HepG2 (cell line): ENCODE results near the gene ODAD2. TPM values are rescaled to one million over a fixed set of nuclear protein-coding genes. Genes with fewer than 3 reads are reported as not detected.
A peak's percentile ranks its signal among the peaks of the same experiment; 100 is the strongest.

Source experiments
- ATAC-seq: fragments of 200-7000 bp; cut with Tn5 transposase; 3 replicates; pipeline ENCODE4 v1.9.1; 2020; ENCODE audit warnings: mild to moderate bottlenecking, moderate library complexity
- BruUV-seq: library from RNA; stranded (reverse); fragments of 400-500 nt; replicated peaks from 2 replicates; lab custom pipeline; 2021; lab: Mats Ljungman, UMichigan
- CTCF ChIA-PET: fragments of 300-600 bp; formaldehyde crosslinking; extraction: SDS; loops from one replicate; lab custom pipeline; 2021; ENCODE audit warnings: low total read pairs, inconsistent platforms, low intra/inter-chr PET ratio; lab: Yijun Ruan, JAX
- POLR2A ChIA-PET: fragments of 350-600 bp; sonication (Branson Sonifier 250); formaldehyde crosslinking; loops from one replicate; lab custom pipeline; 2020; ENCODE audit warnings: antibody characterized with exemption, inconsistent platforms; lab: Yijun Ruan, JAX
- DNase-seq: peaks from one replicate; pipeline ENCODE4 v3.0.0-alpha.2; 2015; ENCODE audit warnings: low spot score
- FAIRE-seq: peaks from 3 replicates; lab custom pipeline; 2011; peaks lifted over from hg19 to GRCh38; lab: Jason Lieb, UNC
- H2AFZ ChIP-seq: one replicate; pipeline ENCODE4 v1.6.1; 2011; ENCODE audit warnings: low read length, inconsistent platforms
- H3K27ac ChIP-seq: fragments of 300-600 bp; 3 replicates; pipeline ENCODE4 v1.8.0; 2011; ENCODE audit warnings: mixed run types, mild to moderate bottlenecking, mixed read lengths, low read length, inconsistent platforms; ENCODE audit not compliant: insufficient read depth; ENCODE audit errors: extremely low read length
- H3K27me3 ChIP-seq, 2 experiments: fragments of 200-600 bp in 1 of 2; 2 replicates in 1 of 2; 3 replicates in 1 of 2; pipeline versions ENCODE4 v1.6.0 to v1.8.0; 2011; ENCODE audit warnings: low read length in 2 of 2, mild to moderate bottlenecking in 2 of 2, moderate library complexity in 2 of 2, inconsistent platforms in 1 of 2; ENCODE audit not compliant: insufficient read depth in 2 of 2, control insufficient read depth in 1 of 2
- H3K36me3 ChIP-seq, 2 experiments: fragments of 200-600 bp in 1 of 2; replicated peaks in 1 of 2; 2 replicates in 1 of 2; 3 replicates in 1 of 2; pipeline versions ENCODE4 v1.5.1 to v1.8.0; 2011; ENCODE audit warnings: low read length in 2 of 2, inconsistent platforms in 1 of 2; ENCODE audit not compliant: insufficient read depth in 2 of 2, control insufficient read depth in 1 of 2
- H3K4me1 ChIP-seq: 2 replicates; pipeline ENCODE4 v1.5.1; 2012; ENCODE audit warnings: low read length, inconsistent platforms; ENCODE audit not compliant: insufficient read depth
- H3K4me2 ChIP-seq: 2 replicates; pipeline ENCODE4 v1.6.0; 2011; ENCODE audit warnings: low read depth, low read length, inconsistent platforms
- H3K4me3 ChIP-seq, 3 experiments: fragments of 200-600 bp in 1 of 3; sonication (generic), shearing (Covaris generic) in 1 of 3; replicated peaks in 1 of 3; 2 replicates each; pipeline ENCODE4 v1.5.1; 2011 to 2016; ENCODE audit warnings: low read length in 3 of 3, inconsistent platforms in 2 of 3, low read depth in 2 of 3, mild to moderate bottlenecking in 2 of 3, control low read depth in 1 of 3, mixed read lengths in 1 of 3; ENCODE audit not compliant: insufficient read depth in 1 of 3
- H3K79me2 ChIP-seq: one replicate; pipeline ENCODE4 v1.6.1; 2011; ENCODE audit warnings: low read length, inconsistent platforms; ENCODE audit not compliant: insufficient read depth
- H3K9ac ChIP-seq: 2 replicates; pipeline ENCODE4 v1.6.0; 2011; ENCODE audit warnings: mild to moderate bottlenecking, low read depth, low read length, inconsistent platforms; ENCODE audit not compliant: insufficient read depth
- H3K9me3 ChIP-seq: 2 replicates; pipeline ENCODE4 v1.5.1; 2012; ENCODE audit warnings: mild to moderate bottlenecking, low read length
- H4K20me1 ChIP-seq: 2 replicates; pipeline ENCODE4 v1.6.0; 2011; ENCODE audit warnings: inconsistent platforms, mild to moderate bottlenecking, low read length, moderate library complexity; ENCODE audit not compliant: insufficient read depth
- AHR ChIP-seq: IDR thresholded peaks from 2 replicates; pipeline ENCODE4 v1.6.1; 2018; ENCODE audit warnings: missing genetic modification reagents, missing compliant biosample characterization
- CENPX ChIP-seq: sonication (generic); formaldehyde crosslinking; IDR thresholded peaks from 2 replicates; pipeline ENCODE4 v1.9.0; 2021; ENCODE audit warnings: mild to moderate bottlenecking, missing genetic modification reagents, moderate library complexity
- CTCF ChIP-seq: sonication (generic); formaldehyde crosslinking; IDR thresholded peaks from 2 replicates; pipeline ENCODE4 v1.5.0; 2020; ENCODE audit warnings: mild to moderate bottlenecking, missing genetic modification reagents, moderate library complexity
- GABPA ChIP-seq, 2 experiments: IDR thresholded peaks; 2 replicates each; pipeline ENCODE4 v1.6.1; 2011 to 2016; ENCODE audit warnings: low read depth in 2 of 2, low read length in 1 of 2, missing biosample characterization in 1 of 2, missing genetic modification characterization in 1 of 2
- KMT2A ChIP-seq: sonication (generic); formaldehyde crosslinking; IDR thresholded peaks from 2 replicates; pipeline ENCODE4 v1.4.0; 2020; ENCODE audit warnings: missing genetic modification reagents
- NAIF1 ChIP-seq: sonication (generic); formaldehyde crosslinking; IDR thresholded peaks from 2 replicates; pipeline ENCODE4 v1.5.0; 2020; ENCODE audit warnings: mild to moderate bottlenecking, missing genetic modification reagents, borderline replicate concordance
- SALL2 ChIP-seq: sonication (generic); formaldehyde crosslinking; IDR thresholded peaks from 2 replicates; pipeline ENCODE4 v1.8.1; 2023; ENCODE audit warnings: mild to moderate bottlenecking, missing genetic modification reagents, inconsistent platforms
- SYNCRIP ChIP-seq: fragments of 200-400 bp; formaldehyde crosslinking; IDR thresholded peaks from 2 replicates; pipeline ENCODE4 v1.6.1; 2018; ENCODE audit warnings: mild to moderate bottlenecking, low read depth, low read length; ENCODE audit not compliant: insufficient read depth
- ZFAT ChIP-seq: sonication (generic); formaldehyde crosslinking; conservative IDR thresholded peaks from 2 replicates; pipeline ENCODE4 v1.8.1; 2023; ENCODE audit warnings: missing genetic modification reagents, inconsistent platforms
- ZFP1 ChIP-seq: IDR thresholded peaks from 2 replicates; pipeline ENCODE4 v1.6.1; 2016
- ZNF276 ChIP-seq: sonication (generic); formaldehyde crosslinking; IDR thresholded peaks from 2 replicates; pipeline ENCODE4 v1.4.0; 2020; ENCODE audit warnings: mild to moderate bottlenecking, low read depth, missing genetic modification reagents
- ZNF850 ChIP-seq: sonication (generic); formaldehyde crosslinking; conservative IDR thresholded peaks from 2 replicates; pipeline ENCODE4 v1.9.0; 2021; ENCODE audit warnings: mild to moderate bottlenecking, missing genetic modification reagents
- WGBS: methylation state at CpG from one replicate; pipeline ENCODE4 v1.1.6; 2017; ENCODE audit warnings: low lambda C conversion rate; 5-methylcytosine and 5-hydroxymethylcytosine counted together
- in situ Hi-C: cut with HindIII; loops from 2 replicates; pipeline ENCODE4 v1.10.0; 2017; ENCODE audit warnings: low pct_unique_long_range_greater_than_20kb; ENCODE audit not compliant: extremely low pct_ligation_motif_present
- intact Hi-C: fragments of 100-400 bp; cut with micrococcal nuclease; formaldehyde crosslinking; loops from one replicate; pipeline ENCODE4 v1.10.0; 2022; ENCODE audit not compliant: unreplicated experiment
- polyA plus RNA-seq, 8 experiments: library from polyadenylated mRNA; depleted of rRNA in 3 of 8; stranded (reverse) in 7 of 8; unstranded in 1 of 8; fragments of >200 nt; fragmentation: Illumina TruSeq in 4 of 8; extraction: Trizol in 4 of 8; gene quantifications; 2 replicates each; pipeline versions ENCODE4 v1.2.1 to v1.2.3, GENCODE V29; 2011 to 2016; ENCODE audit warnings: low read depth in 4 of 8, missing spikeins in 1 of 8, mixed read lengths in 1 of 8; ENCODE audit not compliant: insufficient read depth in 1 of 8
- total RNA-seq, 5 experiments: library from RNA; depleted of rRNA; stranded (reverse); fragments of >200 nt; fragmentation: Illumina TruSeq; extraction: Trizol; gene quantifications; 2 replicates each; pipeline ENCODE4 v1.2.3, GENCODE V29; 2016; ENCODE audit warnings: low read depth in 1 of 5
- TF ChIP-seq, protein P1 (sequence below): sonication (generic); formaldehyde crosslinking; IDR thresholded peaks from 2 replicates; pipeline ENCODE4 v1.5.0; 2020; ENCODE audit warnings: missing genetic modification reagents

Gene ODAD2
- total and polyA plus RNA-seq, 2 of the 13 experiments (the other 11 are each of a cell fraction or from before 2014, with no cell fraction given), result not detected

- TF ChIP-seq CTCF (CRISPR knock-in tag) (peak; percentile 49), ZNF276 (no peak)
Observed at GRCh38 chr10:27783660-27784059, 215.2 kb downstream of the ODAD2 start (continued).

DNA sequence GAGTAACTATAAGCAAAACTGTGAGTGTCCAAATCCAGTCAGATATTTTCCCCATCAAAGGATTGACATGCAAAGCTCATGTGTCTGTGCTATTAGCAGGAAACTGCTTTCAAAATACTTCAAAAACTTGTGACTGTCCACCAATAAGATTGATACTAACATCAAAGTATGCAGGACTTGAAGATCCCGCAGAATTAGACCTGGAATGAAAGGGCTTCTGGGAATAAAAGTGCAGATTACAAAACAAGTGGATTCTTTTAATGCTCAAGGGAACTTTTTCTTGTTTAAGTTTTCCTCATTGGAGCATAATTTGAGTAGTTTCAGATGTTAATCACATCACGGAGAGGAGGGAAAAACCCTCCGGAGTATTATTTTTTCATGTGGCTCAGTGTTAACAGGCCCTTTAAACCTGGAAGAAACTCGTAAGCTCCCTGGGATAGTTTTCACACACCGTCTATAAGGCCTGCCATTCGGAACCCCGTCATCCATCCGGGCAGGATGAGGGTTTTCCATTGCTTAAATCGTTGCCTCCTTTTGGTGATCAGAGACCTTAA, 219.3 kb downstream of the ODAD2 start:
- POLR2A ChIA-PET, result no interaction called here
- FAIRE-seq, result no peak
- Histone ChIP-seq H2AFZ (no peak overlapping the region), H3K4me2 (no peak overlapping the region), H3K36me3 (no peaks in the 10 kb centered on the region), H4K20me1 (no peaks in the 10 kb centered on the region), H3K9me3 (no peaks in the 10 kb centered on the region), H3K79me2 (no peaks in the 10 kb centered on the region), H3K4me3 (no peak overlapping the region), H3K9ac (no peak overlapping the region), H3K27ac (no peak overlapping the region), H3K4me1 (no peaks in the 10 kb centered on the region), H3K27me3 (0 out of 5 replicates have a peak, but pooled peaks cover 0 to 9% of the 10 kb centered on the region in 2 experiments)
- intact Hi-C loops, result no loop called here
- CTCF ChIA-PET, result no interaction called here
- no TSS peak for BruUV-seq
- no peak for TF ChIP-seq CENPX
- no peak for TF ChIP-seq ZNF850 (CRISPR knock-in tag)
- no peak for TF ChIP-seq KMT2A (CRISPR knock-in tag)
- TF ChIP-seq GABPA (IDR thresholded peaks at IDR 0.05; ENCODE audit: low read depth, low read length), result no peak
- TF ChIP-seq GABPA (CRISPR knock-in tag; IDR thresholded peaks at IDR 0.05; ENCODE audit: low read depth), result no peak
- TF ChIP-seq NAIF1 (CRISPR knock-in tag), result no peak
- no peak for TF ChIP-seq AHR (CRISPR knock-in tag)
- no peak for TF ChIP-seq ZFAT (CRISPR knock-in tag)
- no peak for TF ChIP-seq SALL2 (CRISPR knock-in tag)
- TF ChIP-seq, protein P1, sequence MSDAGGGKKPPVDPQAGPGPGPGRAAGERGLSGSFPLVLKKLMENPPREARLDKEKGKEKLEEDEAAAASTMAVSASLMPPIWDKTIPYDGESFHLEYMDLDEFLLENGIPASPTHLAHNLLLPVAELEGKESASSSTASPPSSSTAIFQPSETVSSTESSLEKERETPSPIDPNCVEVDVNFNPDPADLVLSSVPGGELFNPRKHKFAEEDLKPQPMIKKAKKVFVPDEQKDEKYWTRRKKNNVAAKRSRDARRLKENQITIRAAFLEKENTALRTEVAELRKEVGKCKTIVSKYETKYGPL (CRISPR knock-in tag), result no peak
- TF ChIP-seq ZFP1, result no peak
- TF ChIP-seq SYNCRIP, result no peak
- no peak for ATAC-seq
- DNase-seq, result no peak
- 6% methylated on average over 9 of the region's 9 CpGs for WGBS
- in situ Hi-C loops, result no loop called here
